Thyroid gland (tissue), 4 donors: ENCODE data around the gene GOLT1A. TPM values are rescaled to one million over a fixed set of nuclear protein-coding genes. Genes with fewer than 3 reads are reported as not detected.

ENCODE experiments used
- DNase-seq, 2 donors: peaks; one replicate each; pipeline ENCODE4 v3.0.0-alpha.2; 2019
- H3K27ac ChIP-seq, 3 donors: fragments of 200-600 bp; sonication (generic); 1 replicate in 2 of 3; 2 replicates in 1 of 3; pipeline ENCODE4 v1.5.1; 2016 to 2019; ENCODE audit warnings: mild to moderate bottlenecking in 1 of 3, moderate library complexity in 1 of 3
- H3K27me3 ChIP-seq: fragments of 200-600 bp; sonication (generic); one replicate; pipeline ENCODE4 v1.5.1; 2019
- H3K36me3 ChIP-seq, 2 donors: fragments of 200-600 bp; sonication (generic); one replicate each; pipeline ENCODE4 v1.5.1; 2016 to 2019
- H3K4me1 ChIP-seq, 2 donors: fragments of 200-600 bp; sonication (generic); one replicate each; pipeline ENCODE4 v1.5.1; 2017 to 2019
- H3K4me3 ChIP-seq, 3 donors: fragments of 200-600 bp; sonication (generic); replicated peaks in 1 of 3; 1 replicate in 2 of 3; 2 replicates in 1 of 3; pipeline ENCODE4 v1.5.1; 2016; ENCODE audit warnings: mild to moderate bottlenecking in 1 of 3
- H3K9me3 ChIP-seq: fragments of 200-600 bp; sonication (generic); one replicate; pipeline ENCODE4 v1.5.1; 2017
- POLR2A ChIP-seq, 2 donors: fragments of 450-650 bp; IDR thresholded peaks; one replicate each; pipeline ENCODE4 v1.6.1; 2017; ENCODE audit warnings: antibody characterized with exemption in 2 of 2, mild to moderate bottlenecking in 2 of 2, moderate library complexity in 1 of 2
- whole genome bisulfite sequencing, 2 donors: methylation state at CpG; one replicate each; pipeline ENCODE4 v1.1.5; 2017; 5-methylcytosine and 5-hydroxymethylcytosine counted together
- intact Hi-C: fragments of 100-400 bp; cut with DNase I; formaldehyde crosslinking; loops from one replicate; pipeline ENCODE4 v1.15.1; 2023
- total RNA-seq, 4 donors: library from RNA; depleted of rRNA; stranded (reverse); fragments of >200 nt; gene quantifications; one replicate each; pipeline ENCODE4 v1.2.3, GENCODE V29; 2016
- TF ChIP-seq, protein P1 (sequence below), 6 experiments: fragments of 200-600 bp in 3 of 6; fragments of 450-650 bp in 3 of 6; sonication (generic) in 3 of 6; IDR thresholded peaks; one replicate each; pipeline ENCODE4 v1.5.1; 2016 to 2019; ENCODE audit warnings: antibody characterized with exemption in 6 of 6, mild to moderate bottlenecking in 2 of 6, inconsistent platforms in 1 of 6, moderate library complexity in 1 of 6

GOLT1A gene
- total RNA-seq, 4 donors from 2014 or later, result 0.45 TPM; not detected in 3

DNA sequence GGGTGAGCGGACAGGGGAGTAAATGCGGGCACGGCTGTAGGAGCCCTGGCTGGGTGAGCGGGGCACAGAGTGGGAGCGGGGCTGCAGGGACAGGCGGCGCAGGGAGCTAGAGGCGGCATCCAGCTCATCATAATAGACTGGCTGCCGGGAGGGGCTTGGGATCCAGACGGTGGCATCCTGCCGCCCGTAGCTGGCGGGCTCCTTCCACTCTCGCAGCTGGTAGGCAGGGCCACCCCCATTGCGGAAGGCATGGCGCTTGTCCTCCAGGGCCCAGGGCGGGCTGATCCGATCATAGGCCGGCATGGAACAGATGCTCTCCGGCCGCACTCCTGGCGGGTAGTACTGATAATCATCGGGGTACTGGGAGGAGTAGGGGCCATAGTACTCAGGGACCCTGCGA, 43.7 kb upstream of the GOLT1A start:
- no peak for DNase-seq
- no peaks in the 10 kb centered on the region for H3K36me3 ChIP-seq
- intact Hi-C loops, result no loop called here
- no peaks in the 10 kb centered on the region for H3K27me3 ChIP-seq
- no peaks in the 10 kb centered on the region for H3K9me3 ChIP-seq
- 96 to 98% methylated on average over 19 to 24 of the region's 24 CpGs for WGBS, 2 donors
- H3K27ac ChIP-seq, result no peak overlapping the region
- H3K4me1 ChIP-seq, result peaks cover 6 to 12% of the 10 kb centered on the region in 2 donors
- H3K4me3 ChIP-seq, result no peak overlapping the region
- TF ChIP-seq, protein P1, sequence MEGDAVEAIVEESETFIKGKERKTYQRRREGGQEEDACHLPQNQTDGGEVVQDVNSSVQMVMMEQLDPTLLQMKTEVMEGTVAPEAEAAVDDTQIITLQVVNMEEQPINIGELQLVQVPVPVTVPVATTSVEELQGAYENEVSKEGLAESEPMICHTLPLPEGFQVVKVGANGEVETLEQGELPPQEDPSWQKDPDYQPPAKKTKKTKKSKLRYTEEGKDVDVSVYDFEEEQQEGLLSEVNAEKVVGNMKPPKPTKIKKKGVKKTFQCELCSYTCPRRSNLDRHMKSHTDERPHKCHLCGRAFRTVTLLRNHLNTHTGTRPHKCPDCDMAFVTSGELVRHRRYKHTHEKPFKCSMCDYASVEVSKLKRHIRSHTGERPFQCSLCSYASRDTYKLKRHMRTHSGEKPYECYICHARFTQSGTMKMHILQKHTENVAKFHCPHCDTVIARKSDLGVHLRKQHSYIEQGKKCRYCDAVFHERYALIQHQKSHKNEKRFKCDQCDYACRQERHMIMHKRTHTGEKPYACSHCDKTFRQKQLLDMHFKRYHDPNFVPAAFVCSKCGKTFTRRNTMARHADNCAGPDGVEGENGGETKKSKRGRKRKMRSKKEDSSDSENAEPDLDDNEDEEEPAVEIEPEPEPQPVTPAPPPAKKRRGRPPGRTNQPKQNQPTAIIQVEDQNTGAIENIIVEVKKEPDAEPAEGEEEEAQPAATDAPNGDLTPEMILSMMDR (IDR thresholded peaks at IDR 0.05), result no peak
- TF ChIP-seq POLR2A (IDR thresholded peaks at IDR 0.05), result no peak

DNA sequence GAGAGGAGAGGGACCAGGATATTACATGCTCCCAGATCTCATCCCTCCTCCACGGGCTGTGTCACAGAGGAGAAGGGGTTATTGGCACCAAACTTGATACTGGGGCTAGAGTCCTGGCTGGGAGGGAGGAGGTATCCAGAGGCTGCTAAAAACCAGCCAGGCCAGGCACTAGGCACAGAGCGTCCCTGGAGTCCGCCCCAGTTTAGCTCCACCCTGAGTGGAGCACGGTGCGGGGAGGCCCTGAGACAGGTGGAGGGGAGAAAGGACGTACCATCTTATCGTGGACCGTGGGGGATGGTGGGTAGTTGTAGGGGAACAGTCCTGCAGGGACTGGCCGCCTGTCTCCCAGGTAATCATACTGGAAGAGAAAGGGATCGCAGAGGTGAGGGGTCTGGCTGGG, 42.7 kb upstream of the GOLT1A start:
- TF ChIP-seq, protein P1 (IDR thresholded peaks at IDR 0.05), result no peak
- no peak for TF ChIP-seq POLR2A (IDR thresholded peaks at IDR 0.05)
- DNase-seq, result no peak
- H3K27me3 ChIP-seq, result no peaks in the 10 kb centered on the region
- no peaks in the 10 kb centered on the region for H3K9me3 ChIP-seq
- no peak overlapping the region for H3K27ac ChIP-seq
- peaks cover 6 to 12% of the 10 kb centered on the region in 2 donors for H3K4me1 ChIP-seq
- intact Hi-C loops, result no loop called here
- 86 to 88% methylated on average over 10 of the region's 10 CpGs for WGBS, 2 donors
- H3K36me3 ChIP-seq, result no peaks in the 10 kb centered on the region
- H3K4me3 ChIP-seq, result no peak overlapping the region

DNA sequence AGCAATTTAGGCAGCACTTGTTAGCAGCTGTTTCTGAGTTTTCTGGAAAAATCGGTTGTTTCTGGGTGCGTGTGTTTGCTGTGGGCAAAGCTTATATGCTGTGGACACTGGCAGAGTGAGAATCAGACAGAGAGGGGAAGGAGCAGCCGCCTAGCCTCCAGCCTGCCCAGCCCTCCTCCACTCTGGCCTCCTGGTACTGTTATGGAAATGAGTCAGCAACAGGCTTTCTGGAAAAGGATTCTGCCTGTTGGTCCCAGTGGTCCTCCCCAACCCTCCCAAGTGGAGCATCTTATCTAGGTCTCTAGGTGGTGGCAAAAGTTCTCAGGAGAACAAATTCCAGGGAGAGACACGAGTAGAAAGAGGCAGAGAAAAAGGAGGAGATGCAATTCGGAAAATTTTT, 42.2 kb upstream of the GOLT1A start:
- Histone ChIP-seq H3K27ac (no peak overlapping the region), H3K4me3 (no peak overlapping the region), H3K9me3 (no peaks in the 10 kb centered on the region), H3K4me1 (peaks cover 6 to 12% of the 10 kb centered on the region in 2 donors), H3K36me3 (no peaks in the 10 kb centered on the region), H3K27me3 (no peaks in the 10 kb centered on the region)
- 69 to 81% methylated on average over 5 of the region's 5 CpGs for WGBS, 2 donors
- DNase-seq, result no peak
- intact Hi-C loops, result no loop called here
- TF ChIP-seq POLR2A (IDR thresholded peaks at IDR 0.05), result no peak
- TF ChIP-seq, protein P1 (IDR thresholded peaks at IDR 0.05), result no peak

DNA sequence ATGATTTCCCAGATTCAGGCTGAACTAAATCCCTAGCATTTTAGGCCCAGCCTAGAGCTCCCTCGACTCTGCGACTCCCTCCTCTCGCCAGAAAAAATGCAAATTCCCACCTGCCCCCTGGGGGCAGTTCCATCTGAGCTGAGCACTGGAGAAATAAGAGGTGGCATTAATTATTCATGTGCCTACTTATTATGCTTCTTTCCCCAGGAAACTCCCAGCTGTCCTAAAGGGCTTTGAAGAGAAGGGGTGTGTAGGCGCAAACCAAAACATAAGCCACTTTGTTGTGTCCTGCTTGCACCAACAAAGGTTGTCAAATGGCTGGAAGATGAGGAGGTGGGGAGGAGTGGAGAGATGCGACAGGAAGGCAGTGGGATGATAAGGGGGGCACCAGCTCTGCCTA, 41.4 kb upstream of the GOLT1A start:
- H3K27ac ChIP-seq, result no peak overlapping the region
- TF ChIP-seq, protein P1 (IDR thresholded peaks at IDR 0.05), result no peak
- no peak for TF ChIP-seq POLR2A (IDR thresholded peaks at IDR 0.05)
- WGBS, 2 donors, result 80 to 81% methylated on average over 5 of the region's 5 CpGs
- intact Hi-C loops, result no loop called here
- no peaks in the 10 kb centered on the region for H3K36me3 ChIP-seq
- no peak for DNase-seq
- no peaks in the 10 kb centered on the region for H3K27me3 ChIP-seq
- no peaks in the 10 kb centered on the region for H3K9me3 ChIP-seq
- peaks cover 6 to 12% of the 10 kb centered on the region in 2 donors for H3K4me1 ChIP-seq
- no peak overlapping the region for H3K4me3 ChIP-seq

DNA sequence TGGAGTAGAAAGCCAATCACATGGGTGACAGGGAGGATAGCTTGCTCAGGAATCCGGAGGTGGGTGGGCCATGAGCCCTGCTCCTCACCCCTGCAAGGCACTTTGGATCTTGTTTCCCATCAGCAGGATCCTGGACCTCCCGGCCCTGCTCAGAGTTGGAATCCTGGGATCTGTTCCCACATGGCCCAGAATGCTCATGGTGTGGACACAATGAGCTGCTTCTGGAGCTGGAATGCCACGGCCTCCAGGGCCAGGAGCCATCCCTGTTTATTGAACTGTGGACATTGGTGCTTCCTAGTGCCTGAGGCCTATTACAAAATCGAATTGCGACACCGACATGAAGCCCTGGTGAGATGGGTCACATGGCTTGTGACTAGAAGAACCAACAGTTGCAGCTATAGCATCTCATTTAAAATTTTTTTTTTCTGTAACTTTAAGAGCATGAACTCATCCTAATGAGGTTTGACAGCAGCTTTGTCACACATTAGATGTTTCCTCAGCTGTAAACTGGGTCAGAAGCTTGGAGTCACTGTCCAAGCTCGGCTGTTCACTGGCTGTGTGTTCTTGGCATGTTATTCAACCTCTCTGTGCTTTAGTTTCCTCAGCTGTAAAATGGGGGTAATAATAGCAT, 40.4 kb upstream of the GOLT1A start:
- Histone ChIP-seq H3K4me1 (peaks cover 6 to 12% of the 10 kb centered on the region in 2 donors), H3K27ac (no peak overlapping the region), H3K9me3 (no peaks in the 10 kb centered on the region), H3K27me3 (no peaks in the 10 kb centered on the region), H3K36me3 (no peaks in the 10 kb centered on the region), H3K4me3 (no peak overlapping the region)
- no peak for TF ChIP-seq POLR2A (IDR thresholded peaks at IDR 0.05)
- TF ChIP-seq, protein P1 (IDR thresholded peaks at IDR 0.05), result no peak
- WGBS, 2 donors, result 67 to 83% methylated on average over 7 of the region's 7 CpGs
- peak; percentile 26 to 34 for DNase-seq
- intact Hi-C loops, result no loop called here
